K562 treated with DMSO at 1 percent for 24 hours (cell line): Measurements from ENCODE around the gene BEST3. TPM values are rescaled to one million over a fixed set of nuclear protein-coding genes. Genes with fewer than 3 reads are reported as not detected.

Experiments
- total RNA-seq: library from RNA; unstranded; fragments of 300-600 nt; gene quantifications from 2 replicates; pipeline ENCODE4 v1.2.3, GENCODE V29; 2022; ENCODE audit warnings: low read depth; ENCODE audit not compliant: insufficient read depth

Gene BEST3
- total RNA-seq, result not detected in 2 replicates

DNA sequence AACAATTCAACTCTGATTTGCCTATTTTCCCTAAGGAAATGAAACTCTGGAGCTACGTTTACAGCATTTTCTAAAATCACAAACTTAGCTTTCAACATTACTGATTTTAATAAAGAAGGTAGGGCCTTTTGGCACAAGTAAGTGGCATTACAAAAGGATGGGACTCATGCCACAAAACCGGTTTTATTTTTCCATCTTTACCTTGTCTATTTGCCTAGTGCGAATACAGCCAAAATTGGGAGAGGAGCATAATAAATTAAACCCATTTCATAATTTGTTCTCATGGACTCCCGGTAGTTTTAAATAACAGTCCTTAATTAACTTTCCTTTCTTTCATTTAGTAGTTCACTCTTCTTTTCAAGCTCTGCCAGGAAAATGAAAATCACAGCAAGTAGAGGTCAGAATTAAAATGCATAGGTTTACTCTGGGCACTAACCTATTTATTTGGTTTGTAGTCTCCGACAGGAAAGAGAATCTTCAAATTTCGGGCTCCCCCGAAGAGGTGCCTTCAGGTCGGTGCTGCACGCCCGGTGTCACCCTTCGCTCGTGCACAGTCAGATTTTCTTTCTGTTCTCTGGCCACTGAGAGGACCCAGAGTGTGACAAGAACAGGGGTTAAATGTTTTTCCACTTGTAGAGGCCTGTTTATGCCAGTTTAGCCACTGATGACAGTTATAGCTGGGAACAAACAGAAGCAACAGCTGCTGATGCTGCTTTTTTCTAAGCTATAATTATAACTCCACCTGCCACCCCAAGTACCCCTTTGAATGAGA lies at the start of gene BEST3:
Gene BEST3, minus strand, starts transcription at position 535 of the 772 bp plus-strand sequence. CDS start 1,505 bp downstream, outside the sequence.

DNA sequence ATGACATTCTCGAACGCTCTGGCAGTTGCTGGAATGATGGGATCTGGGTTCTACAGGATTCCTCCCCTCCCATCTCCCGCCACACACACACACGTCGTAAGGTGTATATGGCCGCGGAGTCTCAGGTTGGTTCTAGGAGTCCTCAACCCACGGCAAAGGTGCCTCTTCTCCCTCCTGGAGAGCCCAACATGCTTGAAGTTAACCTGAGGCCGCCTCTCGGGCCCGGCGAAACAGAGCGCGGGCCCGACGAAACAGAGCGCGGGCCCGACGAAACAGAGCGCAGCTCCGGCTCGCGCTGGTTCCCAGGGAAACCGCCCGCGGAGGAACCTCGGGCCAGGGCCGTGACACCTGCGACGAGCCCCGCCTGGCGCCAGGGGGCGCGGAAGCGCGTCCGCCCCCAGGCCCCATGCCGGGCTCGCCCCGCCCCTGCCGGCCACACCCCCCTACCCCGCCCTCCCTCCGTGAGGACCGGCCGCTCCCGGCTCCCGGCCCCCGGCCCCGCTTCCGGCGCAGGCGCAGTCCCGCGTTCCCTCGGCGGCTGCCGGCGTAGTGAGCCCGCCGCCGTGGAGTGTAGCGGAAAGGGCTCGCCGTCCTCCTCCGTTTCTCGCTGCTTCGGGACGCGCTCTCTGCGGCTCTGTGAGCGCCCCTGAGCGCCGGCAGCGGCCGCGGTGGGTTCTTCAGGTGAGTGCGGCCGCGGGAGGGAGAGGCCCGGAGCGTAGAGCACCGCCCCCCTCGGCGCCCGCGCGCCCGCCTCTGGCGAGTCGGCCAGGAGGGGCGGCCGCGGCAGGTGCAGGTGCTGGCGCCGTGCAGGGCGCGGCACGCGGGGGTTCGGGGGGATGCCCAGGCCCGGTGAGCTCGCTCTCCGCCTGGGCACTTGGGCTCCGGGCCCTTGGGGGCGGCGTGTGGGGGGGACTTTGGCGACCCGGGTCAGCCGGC lies 39.5 kb upstream of the BEST3 start, which contains the start of gene RAB3IP:
Gene RAB3IP, plus strand, starts transcription at position 510 of the 936 bp plus-strand sequence. CDS start 16,549 bp downstream, outside the sequence.

DNA sequence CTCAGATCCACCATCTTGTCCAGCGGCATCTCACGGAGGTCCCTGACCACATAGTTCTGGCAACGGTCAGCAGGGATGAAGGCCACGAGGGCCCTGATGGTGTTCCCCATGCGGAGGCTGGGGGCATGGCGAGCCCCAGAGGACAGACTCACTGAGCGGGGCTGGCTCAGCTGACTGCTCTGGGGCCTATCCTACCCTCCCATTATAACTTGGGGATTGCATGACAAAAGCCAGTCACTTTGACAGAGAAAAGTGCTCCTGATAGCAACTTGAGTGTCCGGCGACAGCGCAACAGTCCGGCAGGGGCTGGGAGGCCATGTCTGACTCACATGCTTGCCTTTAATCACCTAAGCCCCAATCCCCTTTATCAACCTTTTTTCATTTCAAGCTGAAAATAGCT lies 88.4 kb downstream of the BEST3 start, which contains the start of gene LRRC10:
Gene LRRC10, minus strand, starts transcription at position 179 of the 400 bp plus-strand sequence. Its CDS starts 69 bp downstream, at position 110.

Other genes starting within 250 kb of the BEST3 start
- 6.0 and 6.1 TPM in 2 replicates for gene FRS2, start 228.9 kb downstream of the BEST3 start, total RNA-seq
- 159 and 184 TPM in 2 replicates for gene CCT2, start 113.8 kb downstream of the BEST3 start, total RNA-seq
- not detected in 2 replicates for gene LRRC10, start 88.4 kb downstream of the BEST3 start, total RNA-seq
- 16.4 and 19.7 TPM in 2 replicates for gene RAB3IP, start 39.6 kb upstream of the BEST3 start, total RNA-seq
- 0.31 TPM in 1 of 2 replicates, not detected in the other for gene MYRFL, start 125.9 kb upstream of the BEST3 start, total RNA-seq